SK-N-MC (cell line): ENCODE data around the gene ABCD2.

Experiments used
- EZH2 ChIP-seq: fragments of 200-600 bp; sonication (generic); IDR thresholded peaks from one replicate; pipeline ENCODE4 v1.6.1; 2017; ENCODE audit warnings: antibody characterized with exemption
- FOXP2 ChIP-seq: optimal IDR thresholded peaks from 2 replicates; pipeline ENCODE3; 2011; ENCODE audit warnings: mild to moderate bottlenecking, moderate library complexity; ENCODE audit not compliant: insufficient read depth; ENCODE audit errors: extremely low read length, control extremely low read depth
- POLR2AphosphoS5 ChIP-seq: IDR thresholded peaks from 2 replicates; pipeline ENCODE4 v1.6.1; 2012; ENCODE audit warnings: mild to moderate bottlenecking, low read depth, low read length, borderline replicate concordance

GRCh38 chr12:39621670-39622069 lies 2.1 kb upstream of the ABCD2 start:
- no peak for TF ChIP-seq EZH2
- no peak for TF ChIP-seq FOXP2
- TF ChIP-seq POLR2AphosphoS5, result no peak
